PC-9 (cell line): ENCODE results near the gene ANO1.

Experiments
- EZH2 ChIP-seq: fragments of 200-600 bp; sonication (generic); IDR thresholded peaks from 2 replicates; pipeline ENCODE4 v1.8.0; 2017; ENCODE audit warnings: antibody characterized with exemption, low read depth
- TF ChIP-seq, protein P1 (sequence below): fragments of 200-600 bp; sonication (generic); conservative IDR thresholded peaks from 2 replicates; pipeline ENCODE4 v1.6.1; 2017; ENCODE audit warnings: mixed run types, antibody characterized with exemption, mild to moderate bottlenecking, moderate library complexity

DNA sequence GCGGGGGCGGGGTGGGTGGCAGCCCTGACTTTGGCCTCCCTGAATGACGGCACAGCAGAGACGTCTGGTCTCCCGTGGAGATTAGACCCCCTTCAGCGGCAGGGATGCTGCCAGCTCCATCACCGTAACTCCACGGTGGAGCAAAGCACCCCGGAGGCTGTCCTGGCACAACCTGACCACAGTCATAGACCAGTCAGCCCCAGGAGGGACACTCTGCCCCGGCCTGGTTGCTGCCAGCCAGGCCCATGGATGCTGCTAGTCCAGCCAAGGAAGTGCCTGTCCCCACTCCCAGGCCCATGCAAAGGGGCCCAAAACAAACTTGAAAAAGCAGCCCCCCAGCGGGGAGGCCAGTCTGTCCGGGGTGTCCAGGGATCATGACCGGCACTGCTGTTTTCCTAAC, 11.5 kb upstream of the ANO1 start:
- TF ChIP-seq, protein P1, sequence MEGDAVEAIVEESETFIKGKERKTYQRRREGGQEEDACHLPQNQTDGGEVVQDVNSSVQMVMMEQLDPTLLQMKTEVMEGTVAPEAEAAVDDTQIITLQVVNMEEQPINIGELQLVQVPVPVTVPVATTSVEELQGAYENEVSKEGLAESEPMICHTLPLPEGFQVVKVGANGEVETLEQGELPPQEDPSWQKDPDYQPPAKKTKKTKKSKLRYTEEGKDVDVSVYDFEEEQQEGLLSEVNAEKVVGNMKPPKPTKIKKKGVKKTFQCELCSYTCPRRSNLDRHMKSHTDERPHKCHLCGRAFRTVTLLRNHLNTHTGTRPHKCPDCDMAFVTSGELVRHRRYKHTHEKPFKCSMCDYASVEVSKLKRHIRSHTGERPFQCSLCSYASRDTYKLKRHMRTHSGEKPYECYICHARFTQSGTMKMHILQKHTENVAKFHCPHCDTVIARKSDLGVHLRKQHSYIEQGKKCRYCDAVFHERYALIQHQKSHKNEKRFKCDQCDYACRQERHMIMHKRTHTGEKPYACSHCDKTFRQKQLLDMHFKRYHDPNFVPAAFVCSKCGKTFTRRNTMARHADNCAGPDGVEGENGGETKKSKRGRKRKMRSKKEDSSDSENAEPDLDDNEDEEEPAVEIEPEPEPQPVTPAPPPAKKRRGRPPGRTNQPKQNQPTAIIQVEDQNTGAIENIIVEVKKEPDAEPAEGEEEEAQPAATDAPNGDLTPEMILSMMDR = no peak
- no peak for TF ChIP-seq EZH2
